Stimulated activated CD4-positive, alpha-beta T cell treated with anti-CD3 and anti-CD28 coated beads, TNF-alpha, amount 100 ng/mL, for 24 hours (primary cell): ENCODE results near the gene ZSWIM8.
A peak's percentile ranks its signal among the peaks of the same experiment; 100 is the strongest.

ENCODE experiments used
- DNase-seq, 3 experiments: peaks; one replicate each; pipeline ENCODE4 v3.0.0-alpha.2; 2020; ENCODE audit warnings: low read depth in 3 of 3

Gene ZSWIM8

DNA sequence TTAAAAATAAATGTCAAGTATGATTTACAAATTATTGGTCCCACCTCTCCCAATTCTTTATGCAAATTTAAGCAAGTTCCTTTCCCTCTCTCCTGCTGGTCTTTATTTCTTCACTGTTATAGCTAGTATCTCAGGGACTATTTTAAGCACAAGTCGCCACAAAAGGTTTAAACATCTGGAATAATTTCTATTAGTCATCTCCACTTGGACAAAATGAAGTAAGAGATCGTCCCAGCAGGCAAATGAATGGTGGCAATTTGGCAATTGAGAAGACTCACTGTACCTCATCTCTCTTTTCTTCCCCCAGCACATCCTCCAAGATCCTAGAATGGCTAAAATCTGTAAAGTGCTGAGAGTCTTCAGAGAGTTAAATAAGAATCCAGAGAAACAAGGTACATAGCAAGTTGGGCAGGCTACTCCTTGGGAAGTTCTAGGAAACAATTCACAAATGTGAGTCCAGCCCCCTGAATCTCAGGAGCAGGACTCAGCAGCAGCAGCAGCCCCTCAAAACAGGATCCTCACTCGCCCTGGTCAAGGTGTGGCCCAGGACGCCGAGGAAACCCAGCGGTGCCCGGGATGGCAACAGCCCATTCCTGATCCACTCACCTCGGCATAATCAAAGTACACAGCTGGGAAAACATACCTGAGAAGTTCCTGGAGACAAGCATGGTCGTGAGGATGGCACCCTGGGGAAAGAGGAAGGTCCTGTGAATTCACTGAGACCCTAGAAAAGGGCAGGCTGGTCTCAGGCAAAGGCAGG, 56.3 kb downstream of the ZSWIM8 start:
- DNase-seq, result no peak

DNA sequence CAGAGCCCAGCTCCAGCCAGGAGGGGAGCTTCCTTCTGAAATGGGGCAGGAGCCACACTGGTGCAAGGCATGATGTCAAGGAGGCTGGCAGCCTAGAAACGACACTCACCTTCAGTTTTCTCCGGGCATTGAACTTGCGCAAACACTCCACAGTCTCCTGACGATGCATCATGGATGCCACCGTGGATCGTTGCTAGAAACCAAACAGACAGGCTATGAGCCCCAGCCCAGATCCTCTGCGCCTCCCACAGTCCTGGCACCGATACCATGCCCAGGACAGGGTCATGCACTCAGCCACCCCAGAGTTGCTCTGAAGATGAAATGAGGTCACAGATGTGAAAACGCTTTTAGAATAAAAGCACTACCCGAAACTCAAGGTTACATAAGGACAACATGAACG, 56.9 kb downstream of the ZSWIM8 start:
- DNase-seq, result no peak

- no peak for DNase-seq
Observed at GRCh38 chr10:73843261-73843660, 57.9 kb downstream of the ZSWIM8 start.

DNA sequence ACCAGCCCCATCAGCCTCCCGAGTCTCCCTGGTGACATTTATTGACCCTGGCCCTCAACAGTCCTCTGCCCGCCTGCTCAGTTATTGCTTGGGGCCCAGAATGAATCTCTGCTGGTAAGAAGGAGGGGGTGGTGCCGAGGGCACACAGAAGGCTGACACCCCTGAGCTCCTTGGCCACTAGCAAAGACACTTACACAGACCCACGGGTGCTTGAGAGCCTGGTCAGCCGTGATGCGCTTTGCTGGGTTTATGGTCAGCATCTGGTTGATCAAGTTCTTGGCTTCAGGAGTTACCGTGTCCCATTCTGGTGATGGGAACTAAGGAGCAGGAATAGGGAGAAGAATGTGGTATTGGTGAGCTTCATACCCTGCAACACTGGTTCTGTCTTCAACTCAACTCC, 61.6 kb downstream of the ZSWIM8 start:
- no peak for DNase-seq

DNA sequence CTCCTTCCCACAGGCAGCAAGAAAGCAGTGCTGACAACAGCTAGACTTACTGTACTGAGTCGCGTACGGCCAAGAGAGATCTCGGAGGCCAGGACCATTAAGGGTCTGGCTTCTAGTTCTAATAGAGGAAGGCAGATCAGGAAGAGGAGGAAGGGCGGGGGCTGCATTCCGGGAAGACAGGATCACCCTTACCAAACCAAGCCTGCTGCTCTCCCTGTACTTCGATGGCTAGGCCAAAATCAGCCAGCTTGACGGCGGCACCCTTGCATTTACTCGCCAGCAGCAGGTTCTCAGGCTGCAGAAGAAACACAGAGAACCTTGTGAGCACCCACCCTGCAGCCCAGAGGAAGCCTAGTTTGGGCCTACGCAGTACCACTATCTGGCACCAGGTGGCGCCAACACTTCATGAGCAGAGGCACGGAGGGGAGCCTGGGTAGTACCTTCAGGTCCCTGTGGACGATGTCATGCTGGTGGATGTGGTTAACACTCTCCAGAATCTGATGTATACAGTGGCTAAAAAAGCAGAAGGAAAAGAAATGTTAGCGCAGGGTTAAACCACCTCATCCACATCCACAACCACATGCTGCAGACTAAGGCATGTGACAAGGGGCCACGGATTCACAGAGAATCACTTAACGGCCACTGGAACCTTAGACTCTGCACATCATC, 63.5 kb downstream of the ZSWIM8 start:
- peak; percentile 80 to 88 (median 85) for DNase-seq

DNA sequence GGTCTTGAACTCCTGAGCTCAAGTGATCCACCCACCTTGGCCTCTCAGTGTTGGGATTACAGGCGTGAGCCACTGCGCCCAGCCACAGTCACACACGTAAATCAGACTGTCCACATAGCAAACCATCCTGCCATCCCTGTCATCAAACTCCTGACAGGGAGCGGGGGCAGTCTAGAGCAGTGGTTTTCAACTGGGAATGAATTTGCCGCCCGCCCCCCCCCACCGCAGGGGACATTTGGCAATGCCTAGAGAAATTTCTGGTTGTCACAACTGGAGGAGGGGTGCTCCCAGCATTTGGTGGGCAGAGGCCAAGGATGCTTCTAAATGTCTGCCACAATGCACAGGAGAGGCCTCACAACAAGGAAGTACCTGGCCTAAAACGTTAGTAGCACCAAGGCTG, 64.8 kb downstream of the ZSWIM8 start:
- DNase-seq, result no peak

DNA sequence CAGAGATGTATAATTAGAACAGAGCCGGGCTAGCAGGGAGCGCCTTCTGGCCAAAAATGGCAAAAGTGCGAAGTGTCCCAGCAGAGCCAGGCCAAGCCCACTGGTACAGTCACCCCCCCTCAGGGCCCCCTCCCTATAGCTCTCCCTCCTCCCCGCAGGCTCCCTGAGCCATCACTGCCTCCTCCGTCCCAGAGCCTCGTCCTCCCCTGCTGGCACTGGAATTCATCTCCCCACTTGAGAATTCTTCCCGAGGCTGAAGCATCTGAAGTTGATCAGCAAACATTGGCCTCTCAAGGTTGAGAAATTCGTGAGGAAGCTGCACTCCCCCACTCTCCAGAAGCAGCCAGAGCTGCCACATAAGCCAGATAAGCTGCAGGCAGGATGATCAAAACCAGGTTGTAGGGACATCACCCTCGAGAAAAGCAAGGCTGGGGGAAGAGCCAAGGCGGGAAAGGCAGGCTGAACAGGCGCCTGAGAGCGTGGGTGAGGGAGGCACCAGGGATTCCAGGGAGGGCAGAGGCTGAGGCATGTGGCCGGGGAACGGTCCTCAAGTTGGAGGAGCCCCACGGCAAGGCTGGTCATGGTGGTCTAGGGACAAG, 65.6 kb downstream of the ZSWIM8 start:
- DNase-seq, result no peak
